T-cell (primary cell): Measurements from ENCODE around the gene MYO15A. TPM values are rescaled to one million over a fixed set of nuclear protein-coding genes. Genes with fewer than 3 reads are reported as not detected.
"Not testable (repeated sequence)": the region's sequence is repeated elsewhere in the genome, so short reads cannot be mapped to it uniquely, and the experiment has no call there.

ENCODE experiments used
- ATAC-seq, 4 experiments: fragments of 200-7000 bp in 3 of 4; fragments of 150-1000 bp in 1 of 4; cut with Tn5 transposase; replicated peaks in 1 of 4; 1 replicate in 3 of 4; 2 replicates in 1 of 4; pipeline ENCODE4 v1.10.0; 2021; ENCODE audit warnings: moderate library complexity in 3 of 4, mild to moderate bottlenecking in 2 of 4, moderate number of reproducible peaks in 1 of 4
- CTCF ChIA-PET, 2 donors: fragments of 300-600 bp; sonication (Branson Sonifier 250); formaldehyde crosslinking; loops; one replicate each; lab custom pipeline; 2022; ENCODE audit warnings: antibody characterized with exemption in 2 of 2; lab: Charles Lee
- POLR2A ChIA-PET, 2 donors: fragments of 300-600 bp; sonication (Branson Sonifier 250); formaldehyde crosslinking; loops; one replicate each; lab custom pipeline; 2022; ENCODE audit warnings: antibody characterized with exemption in 2 of 2; lab: Charles Lee
- DNase-seq, 35 experiments: peaks; one replicate each; pipeline versions ENCODE4 v3.0.0 to v3.0.0-alpha.2; 2013 to 2023
- H3K27ac ChIP-seq: one replicate; pipeline ENCODE4 v1.5.1; 2013; ENCODE audit warnings: low read length
- H3K27me3 ChIP-seq, 2 experiments: replicated peaks in 1 of 2; 1 replicate in 1 of 2; 2 replicates in 1 of 2; pipeline versions ENCODE4 v1.6.1 to v1.7.0; 2013; ENCODE audit warnings: low read length in 1 of 2, mixed read lengths in 1 of 2; ENCODE audit not compliant: control insufficient read depth in 2 of 2, insufficient read depth in 2 of 2; ENCODE audit errors: extremely low read depth in 1 of 2
- H3K36me3 ChIP-seq, 2 donors: 1 replicate in 1 of 2; 2 replicates in 1 of 2; pipeline versions ENCODE4 v1.6.1 to v1.7.0; 2013; ENCODE audit warnings: low read length in 1 of 2; ENCODE audit not compliant: control insufficient read depth in 2 of 2, insufficient read depth in 1 of 2; ENCODE audit errors: extremely low read depth in 1 of 2
- H3K4me1 ChIP-seq, 2 experiments: 1 replicate in 1 of 2; 2 replicates in 1 of 2; pipeline versions ENCODE4 v1.6.1 to v1.7.0; 2013; ENCODE audit warnings: low read length in 2 of 2, mixed read lengths in 1 of 2; ENCODE audit not compliant: insufficient read depth in 2 of 2, control insufficient read depth in 1 of 2; ENCODE audit errors: extremely low read depth in 1 of 2
- H3K4me3 ChIP-seq, 2 donors: 1 replicate in 1 of 2; 2 replicates in 1 of 2; pipeline versions ENCODE4 v1.5.1 to v1.7.0; 2013; ENCODE audit warnings: mild to moderate bottlenecking in 2 of 2, low read length in 1 of 2, moderate library complexity in 1 of 2; ENCODE audit not compliant: control insufficient read depth in 1 of 2; ENCODE audit errors: extremely low read depth in 1 of 2
- H3K9me3 ChIP-seq: 2 replicates; pipeline ENCODE4 v1.7.0; 2013
- H3K27ac Mint-ChIP-seq, 2 donors: one replicate each; pipeline ENCODE4 v1.8.0; 2020 to 2021; ENCODE audit warnings: mild to moderate bottlenecking in 2 of 2, mixed read lengths in 2 of 2
- H3K27me3 Mint-ChIP-seq, 2 donors: one replicate each; pipeline ENCODE4 v1.8.0; 2021 to 2022; ENCODE audit warnings: mixed read lengths in 2 of 2
- H3K36me3 Mint-ChIP-seq: one replicate; pipeline ENCODE4 v1.8.0; 2021; ENCODE audit warnings: mixed read lengths
- H3K4me1 Mint-ChIP-seq, 3 donors: one replicate each; pipeline ENCODE4 v1.8.0; 2020 to 2022; ENCODE audit warnings: mixed read lengths in 3 of 3, mild to moderate bottlenecking in 1 of 3
- H3K4me3 Mint-ChIP-seq, 3 donors: one replicate each; pipeline ENCODE4 v1.8.0; 2020 to 2022; ENCODE audit warnings: mild to moderate bottlenecking in 3 of 3, mixed read lengths in 3 of 3, moderate library complexity in 3 of 3
- H3K9me3 Mint-ChIP-seq, 3 donors: one replicate each; pipeline ENCODE4 v1.8.0; 2020 to 2022; ENCODE audit warnings: mixed read lengths in 3 of 3
- WGBS: methylation state at CpG from one replicate; pipeline ENCODE4 v1.1.5; 2013; ENCODE audit warnings: missing lambda C conversion rate; ENCODE audit not compliant: insufficient coverage; 5-methylcytosine and 5-hydroxymethylcytosine counted together
- total RNA-seq, 35 experiments: library from RNA in 6 of 35; stranded (reverse) in 6 of 35; fragments of 120-200 nt in 1 of 35; gene quantifications; one replicate each; pipeline versions ENCODE4 v1.2.1 to v1.2.4 and lab custom pipeline; 2013 to 2026

MYO15A gene
- total RNA-seq, 5 donors from 2014 or later (not counting 1 experiment from before 2014, with no cell fraction given), result 0.76 to 1.9 (median 1.3) TPM

GRCh38 chr17:18203308-18203707, 94.8 kb downstream of the MYO15A start:
- DNase-seq (no peak), ATAC-seq (no peak)
- CTCF ChIA-PET, result interaction anchor here in 1 of 2 donors (0.7 kb wide), 1 partner anchor 9 kb away, joined by 4 read pairs; no protein-coding TSS in a partner anchor
- H3K4me1 Mint-ChIP-seq, result peaks cover 27 to 41% (median 32%) of the 10 kb centered on the region in 3 donors
- no peak overlapping the region for H3K27ac Mint-ChIP-seq
- peaks cover 11 to 74% of the 10 kb centered on the region in 2 donors for H3K36me3 ChIP-seq
- H3K27me3 ChIP-seq, result no peaks in the 10 kb centered on the region
- no peak overlapping the region for H3K4me3 ChIP-seq
- no peaks in the 10 kb centered on the region for H3K27me3 Mint-ChIP-seq
- H3K4me3 Mint-ChIP-seq, result no peak overlapping the region
- peaks cover 33% of the 10 kb centered on the region for H3K36me3 Mint-ChIP-seq
- POLR2A ChIA-PET, result no interaction called here
- H3K9me3 ChIP-seq, result no peaks in the 10 kb centered on the region
- WGBS, result 94% methylated on average over 7 of the region's 7 CpGs
- no peak overlapping the region for H3K27ac ChIP-seq
- peaks cover 0 to 24% of the 10 kb centered on the region in 2 experiments for H3K4me1 ChIP-seq
- H3K9me3 Mint-ChIP-seq, result no peaks in the 10 kb centered on the region

GRCh38 chr17:18205861-18206260, 97.3 kb downstream of the MYO15A start:
- peaks cover 0 to 6% of the 10 kb centered on the region in 2 experiments for H3K4me1 ChIP-seq
- Mint-ChIP-seq H3K9me3 (no peaks in the 10 kb centered on the region), H3K36me3 (peaks cover 36% of the 10 kb centered on the region), H3K4me1 (peaks cover 6 to 15% (median 8%) of the 10 kb centered on the region in 3 donors), H3K4me3 (no peak overlapping the region), H3K27me3 (no peaks in the 10 kb centered on the region), H3K27ac (peak overlapping the region in 1 of 2 donors; percentile 61)
- no peak for DNase-seq
- ChIA-PET CTCF (no interaction called here), POLR2A (no interaction called here)
- H3K27me3 ChIP-seq, result no peaks in the 10 kb centered on the region
- H3K4me3 ChIP-seq, result no peak overlapping the region
- no peak for ATAC-seq
- no peaks in the 10 kb centered on the region for H3K9me3 ChIP-seq
- WGBS, result 100% methylated on average over 2 of the region's 2 CpGs
- H3K27ac ChIP-seq, result no peak overlapping the region
- peaks cover 21 to 80% of the 10 kb centered on the region in 2 donors for H3K36me3 ChIP-seq

- peaks cover 0 to 4% (median 4%) of the 10 kb centered on the region in 3 donors for H3K4me1 Mint-ChIP-seq
- DNase-seq, result no peak
Measured at GRCh38 chr17:18206962-18207361, 98.4 kb downstream of the MYO15A start.

GRCh38 chr17:18208092-18208491, 99.5 kb downstream of the MYO15A start:
- Mint-ChIP-seq H3K36me3 (peaks cover 36% of the 10 kb centered on the region), H3K27ac (no peak overlapping the region), H3K4me1 (peaks cover 0 to 4% (median 1%) of the 10 kb centered on the region in 3 donors), H3K9me3 (no peaks in the 10 kb centered on the region), H3K27me3 (no peaks in the 10 kb centered on the region), H3K4me3 (no peak overlapping the region)
- ChIA-PET CTCF (no interaction called here), POLR2A (interaction anchor here in 1 of 2 donors (1.0 kb wide), 1 partner anchor 8 kb away, joined by 3 read pairs; no protein-coding TSS in a partner anchor)
- H3K36me3 ChIP-seq, result peaks cover 21 to 77% of the 10 kb centered on the region in 2 donors
- 97% methylated on average over 15 of the region's 19 CpGs for WGBS
- no peak overlapping the region for H3K27ac ChIP-seq
- ATAC-seq (no peak), DNase-seq (no peak)
- H3K4me1 ChIP-seq, result peaks cover 0 to 6% of the 10 kb centered on the region in 2 experiments
- H3K27me3 ChIP-seq, result no peaks in the 10 kb centered on the region
- no peaks in the 10 kb centered on the region for H3K9me3 ChIP-seq
- no peak overlapping the region for H3K4me3 ChIP-seq

More at GRCh38 chr17:18206962-18207361, 98.4 kb downstream of the MYO15A start:
- H3K27ac Mint-ChIP-seq, result no peak overlapping the region
- H3K4me3 Mint-ChIP-seq, result no peak overlapping the region
- POLR2A ChIA-PET, result interaction anchor here in 1 of 2 donors (1.0 kb wide), 1 partner anchor 9 kb away, joined by 3 read pairs; no protein-coding TSS in a partner anchor
- no peaks in the 10 kb centered on the region for H3K9me3 ChIP-seq
- H3K4me3 ChIP-seq, result no peak overlapping the region
- H3K36me3 Mint-ChIP-seq, result peaks cover 33% of the 10 kb centered on the region
- peaks cover 21 to 81% of the 10 kb centered on the region in 2 donors for H3K36me3 ChIP-seq
- no peak for ATAC-seq
- H3K27me3 ChIP-seq, result no peaks in the 10 kb centered on the region
- no peaks in the 10 kb centered on the region for H3K27me3 Mint-ChIP-seq
- no peak overlapping the region for H3K27ac ChIP-seq
- no peaks in the 10 kb centered on the region for H3K9me3 Mint-ChIP-seq
- CTCF ChIA-PET, result no interaction called here
- peaks cover 0 to 6% of the 10 kb centered on the region in 2 experiments for H3K4me1 ChIP-seq

- Histone ChIP-seq H3K27me3 (no peaks in the 10 kb centered on the region), H3K27ac (no peak overlapping the region), H3K36me3 (peaks cover 8 to 22% of the 10 kb centered on the region in 2 donors), H3K9me3 (no peaks in the 10 kb centered on the region), H3K4me1 (peaks cover 0 to 5% of the 10 kb centered on the region in 2 experiments), H3K4me3 (no peak overlapping the region)
- Mint-ChIP-seq H3K36me3 (peaks cover 15% of the 10 kb centered on the region), H3K27ac (no peak overlapping the region), H3K4me3 (no peak overlapping the region), H3K9me3 (no peaks in the 10 kb centered on the region), H3K27me3 (no peaks in the 10 kb centered on the region), H3K4me1 (peaks cover 0 to 5% (median 3%) of the 10 kb centered on the region in 3 donors)
- POLR2A ChIA-PET, result interaction anchor here in 1 of 2 donors (0.6 kb wide), 2 partner anchors 47 to 159 kb away, joined by 4 to 13 read pairs; no protein-coding TSS in a partner anchor
- no peak for DNase-seq
- no peak for ATAC-seq
- WGBS, result 83% methylated on average over 7 of the region's 7 CpGs
- CTCF ChIA-PET, result interaction anchor here in 1 of 2 donors (0.6 to 0.7 kb wide), 2 partner anchors 26 to 82 kb away, joined by 3 to 6 read pairs; no protein-coding TSS in a partner anchor
Measured at GRCh38 chr17:18213666-18214270, 105.2 kb downstream of the MYO15A start.

GRCh38 chr17:18216906-18217305, 108.3 kb downstream of the MYO15A start:
- H3K4me1 ChIP-seq, H3K27ac Mint-ChIP-seq, H3K27me3 Mint-ChIP-seq, H3K36me3 Mint-ChIP-seq, ATAC-seq, H3K9me3 Mint-ChIP-seq, H3K27me3 ChIP-seq, H3K9me3 ChIP-seq, POLR2A ChIA-PET, H3K4me1 Mint-ChIP-seq, H3K4me3 Mint-ChIP-seq, H3K36me3 ChIP-seq, DNase-seq, H3K27ac ChIP-seq, H3K4me3 ChIP-seq: not testable (repeated sequence)
- CTCF ChIA-PET, result interaction anchor here in 1 of 2 donors (0.8 kb wide), 1 partner anchor 27 kb away, joined by 4 read pairs; no protein-coding TSS in a partner anchor
- WGBS, result 96% methylated on average over 9 of the region's 11 CpGs
